ENCODE results near the gene OR5D18.

DNA sequence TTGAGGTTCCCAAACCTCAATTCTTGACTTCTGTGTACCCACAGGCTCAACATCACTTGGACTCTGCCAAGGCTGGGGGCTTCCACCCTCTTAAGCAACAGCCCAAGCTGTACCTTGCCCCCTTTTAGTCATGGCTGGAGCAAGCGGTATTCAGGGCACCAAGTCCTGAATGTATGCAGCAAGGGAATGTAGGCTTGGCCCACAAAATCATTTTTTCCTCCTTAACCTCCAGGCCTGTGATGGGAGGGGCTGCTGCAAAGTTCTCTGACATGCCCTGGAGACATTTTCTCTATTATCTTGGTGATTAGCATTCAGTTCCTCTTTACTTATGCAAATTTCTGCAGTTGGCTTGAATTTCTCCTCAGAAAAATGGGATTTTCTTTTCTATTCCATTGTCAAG lies 13.2 kb upstream of the OR5D18 start:
- TF ChIP-seq FOXJ3 (CRISPR knock-in tag; IDR thresholded peaks at IDR 0.05) (no peak), FOXM1 (IDR thresholded peaks at IDR 0.05; ENCODE audit: low read depth) (no peak), EZH2phosphoT487 (IDR thresholded peaks at IDR 0.05; ENCODE audit: borderline replicate concordance, low read depth) (no peak), ELF1 (IDR thresholded peaks at IDR 0.05) (no peak), POLR2AphosphoS5 (IDR thresholded peaks at IDR 0.05; ENCODE audit: low read depth, low read length) (no peak), GABPA (IDR thresholded peaks at IDR 0.05; ENCODE audit: low read depth) (no peak), EP300 (IDR thresholded peaks at IDR 0.05; ENCODE audit: borderline replicate concordance in 1 of 2, low read depth in 1 of 2, low read length in 1 of 2) (no peak)
- TF ChIP-seq, protein P1, sequence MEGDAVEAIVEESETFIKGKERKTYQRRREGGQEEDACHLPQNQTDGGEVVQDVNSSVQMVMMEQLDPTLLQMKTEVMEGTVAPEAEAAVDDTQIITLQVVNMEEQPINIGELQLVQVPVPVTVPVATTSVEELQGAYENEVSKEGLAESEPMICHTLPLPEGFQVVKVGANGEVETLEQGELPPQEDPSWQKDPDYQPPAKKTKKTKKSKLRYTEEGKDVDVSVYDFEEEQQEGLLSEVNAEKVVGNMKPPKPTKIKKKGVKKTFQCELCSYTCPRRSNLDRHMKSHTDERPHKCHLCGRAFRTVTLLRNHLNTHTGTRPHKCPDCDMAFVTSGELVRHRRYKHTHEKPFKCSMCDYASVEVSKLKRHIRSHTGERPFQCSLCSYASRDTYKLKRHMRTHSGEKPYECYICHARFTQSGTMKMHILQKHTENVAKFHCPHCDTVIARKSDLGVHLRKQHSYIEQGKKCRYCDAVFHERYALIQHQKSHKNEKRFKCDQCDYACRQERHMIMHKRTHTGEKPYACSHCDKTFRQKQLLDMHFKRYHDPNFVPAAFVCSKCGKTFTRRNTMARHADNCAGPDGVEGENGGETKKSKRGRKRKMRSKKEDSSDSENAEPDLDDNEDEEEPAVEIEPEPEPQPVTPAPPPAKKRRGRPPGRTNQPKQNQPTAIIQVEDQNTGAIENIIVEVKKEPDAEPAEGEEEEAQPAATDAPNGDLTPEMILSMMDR (IDR thresholded peaks at IDR 0.05) = no peak
- TF ChIP-seq, protein P2, sequence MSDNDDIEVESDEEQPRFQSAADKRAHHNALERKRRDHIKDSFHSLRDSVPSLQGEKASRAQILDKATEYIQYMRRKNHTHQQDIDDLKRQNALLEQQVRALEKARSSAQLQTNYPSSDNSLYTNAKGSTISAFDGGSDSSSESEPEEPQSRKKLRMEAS (IDR thresholded peaks at IDR 0.05; ENCODE audit: low read depth) = no peak
